Activated effector memory CD4-positive, alpha-beta T cell treated with Interleukin-2 at 50 U/mL for 16 hours (primary cell): ENCODE measurements around the gene SSTR4.

Experiments
- DNase-seq: peaks from one replicate; pipeline ENCODE4 v3.0.0-alpha.2; 2020

The SSTR4 gene

GRCh38 chr20:23069108-23069507 lies 34.0 kb downstream of the SSTR4 start:
- no peak for DNase-seq

GRCh38 chr20:23071398-23071797 lies 36.3 kb downstream of the SSTR4 start:
- DNase-seq, result no peak

- no peak for DNase-seq
These were observed 36.9 kb downstream of the SSTR4 start for GRCh38 chr20:23071996-23072395.

- no peak for DNase-seq
These were observed 37.9 kb downstream of the SSTR4 start for GRCh38 chr20:23072892-23073586.

- no peak for DNase-seq
These were observed 38.9 kb downstream of the SSTR4 start for GRCh38 chr20:23074052-23074451.

- no peak for DNase-seq
These were observed 42.2 kb downstream of the SSTR4 start for GRCh38 chr20:23077277-23077676.

- no peak for DNase-seq
These were observed 43.4 kb downstream of the SSTR4 start for GRCh38 chr20:23078351-23079015.

- no peak for DNase-seq
These were observed 43.9 kb downstream of the SSTR4 start for GRCh38 chr20:23079016-23079351.

GRCh38 chr20:23079926-23080325 lies 44.8 kb downstream of the SSTR4 start:
- DNase-seq, result no peak

- no peak for DNase-seq
These were observed 45.4 kb downstream of the SSTR4 start for GRCh38 chr20:23080521-23080920.

- DNase-seq, result no peak
These were observed 46.2 kb downstream of the SSTR4 start for GRCh38 chr20:23081263-23081819.

- DNase-seq, result no peak
These were observed 47.9 kb downstream of the SSTR4 start for GRCh38 chr20:23082846-23083552.

GRCh38 chr20:23083553-23084220 lies 48.6 kb downstream of the SSTR4 start:
- DNase-seq, result no peak

- DNase-seq, result no peak
These were observed 49.3 kb downstream of the SSTR4 start for GRCh38 chr20:23084282-23084844.

GRCh38 chr20:23084845-23085365 lies 49.8 kb downstream of the SSTR4 start:
- no peak for DNase-seq

GRCh38 chr20:23085436-23086055 lies 50.4 kb downstream of the SSTR4 start:
- no peak for DNase-seq

- DNase-seq, result no peak
These were observed 51.0 kb downstream of the SSTR4 start, which contains the start of gene CD93 for GRCh38 chr20:23086056-23086566. Gene CD93 (minus strand): TSS chr20:23086324. CDS start chr20:23086192, 132 bp downstream.

- DNase-seq, result no peak
These were observed 51.9 kb downstream of the SSTR4 start for GRCh38 chr20:23086931-23087411.

GRCh38 chr20:23087587-23088251 lies 52.6 kb downstream of the SSTR4 start:
- no peak for DNase-seq
